ENCODE results near the gene OR6C3.
"Not testable (repeated sequence)": the region's sequence is repeated elsewhere in the genome, so short reads cannot be mapped to it uniquely, and the experiment has no call there.

Gene OR6C3

DNA sequence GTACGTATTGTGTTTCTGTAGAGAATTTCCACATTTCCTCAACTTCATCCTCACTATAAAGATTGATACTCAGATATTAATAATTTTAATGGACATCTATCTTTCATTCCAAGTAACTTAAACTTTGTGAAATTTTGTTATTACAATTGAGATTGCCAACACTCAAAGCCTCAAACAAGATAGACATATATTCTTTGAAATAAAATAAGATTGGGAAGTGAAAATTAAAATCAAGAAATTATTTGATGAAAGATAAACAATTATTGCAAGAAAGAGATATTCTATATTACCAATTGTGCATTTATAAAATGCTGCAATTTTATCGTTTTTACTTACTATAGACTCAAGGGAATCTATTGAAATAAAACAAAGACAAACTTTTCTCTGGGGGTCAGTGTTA is 34.1 kb upstream of the OR6C3 start, which contains the start of gene OR6C6:
OR6C6 (minus strand) TSS at position 101 of the 400 bp plus-strand sequence. CDS start 1,337 bp downstream, outside the sequence.
- H3K36me3 ChIP-seq (replicated peaks; ENCODE audit: insufficient read depth, low read length): no peaks in the 10 kb centered on the region
- H3K79me2 ChIP-seq (ENCODE audit: low read length): no peaks in the 10 kb centered on the region
- H3K9me3 ChIP-seq (replicated peaks; ENCODE audit: insufficient read depth, low read length): no peaks in the 10 kb centered on the region
- H3K9me2 ChIP-seq (replicated peaks; ENCODE audit: insufficient read depth, low read length): no peaks in the 10 kb centered on the region
- no peak for DNase-seq
- no peaks in the 10 kb centered on the region for H3K27me3 ChIP-seq (replicated peaks; ENCODE audit: insufficient read depth, low read length)
- no peaks in the 10 kb centered on the region for H4K20me1 ChIP-seq (ENCODE audit: insufficient read depth, low read length)
- no peak within 1 kb of the TSS for H3K27ac ChIP-seq (ENCODE audit: low read length)
- H3K9ac ChIP-seq (ENCODE audit: low read length): no peak within 1 kb of the TSS
- no peaks in the 10 kb centered on the region for H3K4me1 ChIP-seq (ENCODE audit: low read length)
- no peak within 1 kb of the TSS for H3K4me3 ChIP-seq (ENCODE audit: low read length)
- no peak within 1 kb of the TSS for H2AFZ ChIP-seq (ENCODE audit: low read length)
- TF ChIP-seq EZH2phosphoT487 (IDR thresholded peaks at IDR 0.05; ENCODE audit: low read length): no peak
- TF ChIP-seq, protein P1, sequence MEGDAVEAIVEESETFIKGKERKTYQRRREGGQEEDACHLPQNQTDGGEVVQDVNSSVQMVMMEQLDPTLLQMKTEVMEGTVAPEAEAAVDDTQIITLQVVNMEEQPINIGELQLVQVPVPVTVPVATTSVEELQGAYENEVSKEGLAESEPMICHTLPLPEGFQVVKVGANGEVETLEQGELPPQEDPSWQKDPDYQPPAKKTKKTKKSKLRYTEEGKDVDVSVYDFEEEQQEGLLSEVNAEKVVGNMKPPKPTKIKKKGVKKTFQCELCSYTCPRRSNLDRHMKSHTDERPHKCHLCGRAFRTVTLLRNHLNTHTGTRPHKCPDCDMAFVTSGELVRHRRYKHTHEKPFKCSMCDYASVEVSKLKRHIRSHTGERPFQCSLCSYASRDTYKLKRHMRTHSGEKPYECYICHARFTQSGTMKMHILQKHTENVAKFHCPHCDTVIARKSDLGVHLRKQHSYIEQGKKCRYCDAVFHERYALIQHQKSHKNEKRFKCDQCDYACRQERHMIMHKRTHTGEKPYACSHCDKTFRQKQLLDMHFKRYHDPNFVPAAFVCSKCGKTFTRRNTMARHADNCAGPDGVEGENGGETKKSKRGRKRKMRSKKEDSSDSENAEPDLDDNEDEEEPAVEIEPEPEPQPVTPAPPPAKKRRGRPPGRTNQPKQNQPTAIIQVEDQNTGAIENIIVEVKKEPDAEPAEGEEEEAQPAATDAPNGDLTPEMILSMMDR (IDR thresholded peaks at IDR 0.05; ENCODE audit: low read length): no peak
- no peak for TF ChIP-seq EZH2 (optimal IDR thresholded peaks at IDR 0.05; ENCODE audit: low read depth, low read length)
- no peaks in the 10 kb centered on the region for H3F3A ChIP-seq (ENCODE audit: insufficient read depth, low read length)
- no peak within 1 kb of the TSS for H3K4me2 ChIP-seq (ENCODE audit: low read depth, low read length)

DNA sequence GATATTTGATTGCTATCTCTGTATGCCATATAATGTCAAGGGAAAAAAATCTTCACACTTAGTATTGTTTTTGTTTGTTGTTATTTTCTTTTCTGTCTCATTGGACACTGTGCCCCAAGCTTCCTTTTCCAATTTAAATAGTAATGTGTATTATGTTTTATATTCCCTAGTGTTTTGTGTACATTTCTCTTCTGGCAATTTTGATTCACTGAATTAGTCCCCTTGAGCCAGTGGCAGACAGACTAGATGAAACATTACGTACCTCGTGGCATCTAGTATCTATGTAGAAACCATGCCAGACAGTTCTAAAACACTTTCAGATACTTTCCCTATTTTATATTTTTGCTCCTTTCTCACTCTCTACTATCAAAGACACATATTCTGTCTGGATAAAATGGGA is 16.5 kb upstream of the OR6C3 start, which contains the start of gene OR6C1:
OR6C1 (plus strand) TSS at position 301 of the 400 bp plus-strand sequence. CDS start 6,257 bp downstream, outside the sequence.
- Histone ChIP-seq H3K27ac (ENCODE audit: low read length) (no peak within 1 kb of the TSS), H3K9ac (ENCODE audit: low read length) (no peak within 1 kb of the TSS), H3K9me2 (replicated peaks; ENCODE audit: insufficient read depth, low read length) (no peaks in the 10 kb centered on the region; the same call in 1 of the 2 replicates), H3K4me3 (ENCODE audit: low read length) (no peak within 1 kb of the TSS), H3K79me2 (ENCODE audit: low read length) (no peaks in the 10 kb centered on the region), H3F3A (ENCODE audit: insufficient read depth, low read length) (no peaks in the 10 kb centered on the region), H3K4me2 (ENCODE audit: low read depth, low read length) (no peak within 1 kb of the TSS), H3K27me3 (replicated peaks; ENCODE audit: insufficient read depth, low read length) (no peaks in the 10 kb centered on the region), H2AFZ (ENCODE audit: low read length) (no peak within 1 kb of the TSS), H4K20me1 (ENCODE audit: insufficient read depth, low read length) (no peaks in the 10 kb centered on the region), H3K36me3 (replicated peaks; ENCODE audit: insufficient read depth, low read length) (no peaks in the 10 kb centered on the region), H3K4me1 (ENCODE audit: low read length) (no peaks in the 10 kb centered on the region), H3K9me3 (replicated peaks; ENCODE audit: insufficient read depth, low read length) (no peaks in the 10 kb centered on the region)
- no peak for TF ChIP-seq EZH2 (optimal IDR thresholded peaks at IDR 0.05; ENCODE audit: low read depth, low read length)
- TF ChIP-seq, protein P1 (IDR thresholded peaks at IDR 0.05; ENCODE audit: low read length): no peak
- no peak for DNase-seq

DNA sequence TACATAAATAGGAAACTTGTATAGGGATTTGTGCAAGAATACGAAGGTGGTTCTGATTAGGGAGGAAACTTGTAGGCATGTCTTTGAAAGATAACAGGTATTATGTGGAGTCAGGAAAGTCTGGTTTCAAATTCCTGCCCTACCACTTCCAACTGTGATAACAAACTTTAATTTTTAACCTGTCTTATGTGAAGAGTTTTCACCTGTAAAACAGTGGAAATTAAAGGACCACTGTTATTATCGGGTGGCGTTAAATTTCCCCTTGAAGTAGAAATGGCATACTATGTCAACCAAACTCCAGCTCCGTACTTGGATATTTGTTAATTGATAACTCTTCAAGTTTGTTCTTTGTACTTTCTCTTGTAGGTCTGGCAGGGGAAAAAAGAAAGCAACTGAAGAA is 10.3 kb upstream of the OR6C3 start:
- no peaks in the 10 kb centered on the region for H3K9me2 ChIP-seq (replicated peaks; ENCODE audit: insufficient read depth, low read length)

DNA sequence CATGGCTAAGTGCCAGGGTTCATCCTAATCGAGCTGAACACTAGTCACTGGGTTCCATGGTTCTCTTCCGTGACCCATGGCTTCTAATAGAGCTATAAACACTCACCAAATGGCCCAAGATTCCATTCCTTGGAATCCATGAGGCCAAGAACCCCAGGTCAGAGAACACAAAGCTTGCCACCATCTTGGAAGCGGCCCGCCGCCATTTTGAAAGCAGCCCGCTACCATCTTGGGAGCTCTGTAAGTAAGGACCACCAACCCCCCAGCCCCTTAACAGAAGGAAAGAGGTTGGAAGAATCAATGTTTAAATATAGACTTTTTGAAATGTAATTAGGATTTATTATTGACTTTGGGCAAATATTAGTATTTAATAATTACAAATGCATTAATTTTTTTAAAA is 4.7 kb upstream of the OR6C3 start:
- not testable (repeated sequence) for H3K27ac ChIP-seq (ENCODE audit: low read length); H3K4me2 ChIP-seq (ENCODE audit: low read depth, low read length); H3K9ac ChIP-seq (ENCODE audit: low read length); H3K79me2 ChIP-seq (ENCODE audit: low read length); H3K9me2 ChIP-seq (replicated peaks; ENCODE audit: insufficient read depth, low read length); H4K20me1 ChIP-seq (ENCODE audit: insufficient read depth, low read length); H3K36me3 ChIP-seq (replicated peaks; ENCODE audit: insufficient read depth, low read length); H3F3A ChIP-seq (ENCODE audit: insufficient read depth, low read length); H3K27me3 ChIP-seq (replicated peaks; ENCODE audit: insufficient read depth, low read length); H2AFZ ChIP-seq (ENCODE audit: low read length); H3K4me1 ChIP-seq (ENCODE audit: low read length); H3K4me3 ChIP-seq (ENCODE audit: low read length); DNase-seq; H3K9me3 ChIP-seq (replicated peaks; ENCODE audit: insufficient read depth, low read length)

More for the DNA sequence above, 10.3 kb upstream of the OR6C3 start:
- no peaks in the 10 kb centered on the region for H3K79me2 ChIP-seq (ENCODE audit: low read length)
- no peak overlapping the region for H3K27ac ChIP-seq (ENCODE audit: low read length)
- H2AFZ ChIP-seq (ENCODE audit: low read length): no peak overlapping the region
- no peak overlapping the region for H3K9ac ChIP-seq (ENCODE audit: low read length)
- H3K27me3 ChIP-seq (replicated peaks; ENCODE audit: insufficient read depth, low read length): no peaks in the 10 kb centered on the region
- DNase-seq: no peak
- no peaks in the 10 kb centered on the region for H3K36me3 ChIP-seq (replicated peaks; ENCODE audit: insufficient read depth, low read length)
- H3K4me3 ChIP-seq (ENCODE audit: low read length): no peak overlapping the region
- H4K20me1 ChIP-seq (ENCODE audit: insufficient read depth, low read length): no peaks in the 10 kb centered on the region
- no peaks in the 10 kb centered on the region for H3F3A ChIP-seq (ENCODE audit: insufficient read depth, low read length)
- no peak for TF ChIP-seq EZH2phosphoT487 (IDR thresholded peaks at IDR 0.05; ENCODE audit: low read length)
- no peak for TF ChIP-seq EZH2 (optimal IDR thresholded peaks at IDR 0.05; ENCODE audit: low read depth, low read length)
- TF ChIP-seq, protein P1 (IDR thresholded peaks at IDR 0.05; ENCODE audit: low read length): no peak
- no peaks in the 10 kb centered on the region for H3K9me3 ChIP-seq (replicated peaks; ENCODE audit: insufficient read depth, low read length)
- no peaks in the 10 kb centered on the region for H3K4me1 ChIP-seq (ENCODE audit: low read length)
- no peak overlapping the region for H3K4me2 ChIP-seq (ENCODE audit: low read depth, low read length)
